Smooth muscle cell (in vitro differentiated cells): Measurements from ENCODE around the gene UBP1. TPM values are rescaled to one million over a fixed set of nuclear protein-coding genes. Genes with fewer than 3 reads are reported as not detected.

Experiments used
- DNase-seq: peaks from one replicate; lab custom pipeline; 2025; ENCODE audit not compliant: unreplicated experiment; lab: John Stamatoyannopoulos, UW
- H2AFZ ChIP-seq: fragments of 200-600 bp; sonication (generic); 2 replicates; pipeline ENCODE4 v1.6.0; 2016; ENCODE audit warnings: antibody characterized with exemption, low read depth, mild to moderate bottlenecking
- H3F3A ChIP-seq: fragments of 200-600 bp; sonication (generic); 2 replicates; pipeline ENCODE4 v1.6.0; 2017; ENCODE audit warnings: antibody characterized with exemption, low read depth
- H3K27ac ChIP-seq: fragments of 200-600 bp; sonication (generic); 2 replicates; pipeline ENCODE4 v1.5.1; 2016; ENCODE audit warnings: low read depth, mild to moderate bottlenecking
- H3K27me3 ChIP-seq: fragments of 200-600 bp; sonication (generic); 2 replicates; pipeline ENCODE4 v1.6.1; 2016; ENCODE audit warnings: low read depth, mild to moderate bottlenecking
- H3K36me3 ChIP-seq: fragments of 200-600 bp; sonication (generic); 2 replicates; pipeline ENCODE4 v1.5.1; 2016; ENCODE audit warnings: low read depth
- H3K4me1 ChIP-seq: fragments of 200-600 bp; sonication (generic); 2 replicates; pipeline ENCODE4 v1.5.1; 2016; ENCODE audit warnings: low read depth
- H3K4me2 ChIP-seq: fragments of 200-600 bp; sonication (generic); 2 replicates; pipeline ENCODE4 v1.6.0; 2016; ENCODE audit warnings: mild to moderate bottlenecking
- H3K4me3 ChIP-seq: fragments of 200-600 bp; sonication (generic); 2 replicates; pipeline ENCODE4 v1.5.1; 2016; ENCODE audit warnings: mild to moderate bottlenecking
- H3K79me2 ChIP-seq: fragments of 200-600 bp; sonication (generic); 2 replicates; pipeline ENCODE4 v1.6.0; 2016; ENCODE audit warnings: low read depth, mild to moderate bottlenecking
- H3K9ac ChIP-seq: fragments of 200-600 bp; sonication (generic); 2 replicates; pipeline ENCODE4 v1.6.0; 2016; ENCODE audit warnings: low read depth
- H3K9me3 ChIP-seq: fragments of 200-600 bp; sonication (generic); replicated peaks from 2 replicates; pipeline ENCODE4 v1.5.1; 2016; ENCODE audit warnings: low read depth
- H4K20me1 ChIP-seq: fragments of 200-600 bp; sonication (generic); 2 replicates; pipeline ENCODE4 v1.6.0; 2016; ENCODE audit warnings: low read depth
- CTCF ChIP-seq: fragments of 200-600 bp; sonication (generic); IDR thresholded peaks from 2 replicates; pipeline ENCODE4 v1.5.1; 2017; ENCODE audit warnings: borderline replicate concordance, mild to moderate bottlenecking, antibody characterized with exemption; ENCODE audit not compliant: insufficient read depth, poor library complexity, severe bottlenecking
- WGBS: methylation state at CpG from one replicate; pipeline ENCODE4 v1.1.7; 2016; ENCODE audit warnings: low lambda C conversion rate; 5-methylcytosine and 5-hydroxymethylcytosine counted together
- polyA plus RNA-seq: library from polyadenylated mRNA; unstranded; fragments of >200 nt; fragmentation: Nextera tagmentation; extraction: Ambion mirVana; gene quantifications from 2 replicates; pipeline ENCODE4 v1.2.1, GENCODE V29; 2016
- total RNA-seq: library from RNA; depleted of rRNA; stranded (reverse); fragments of >200 nt; gene quantifications from 2 replicates; pipeline ENCODE4 v1.2.3, GENCODE V29; 2014

UBP1 gene
- total and polyA plus RNA-seq, 2 experiments from 2014 or later = 18.4 to 50.9 TPM

- WGBS = 80% methylated on average over 7 of the region's 7 CpGs
- DNase-seq = no peak
- H3K4me1 ChIP-seq = peaks cover 22% of the 10 kb centered on the region
- H3K79me2 ChIP-seq = peaks cover 100% of the 10 kb centered on the region
- no peaks in the 10 kb centered on the region for H3K9me3 ChIP-seq
- H3K4me2 ChIP-seq = no peak overlapping the region
- no peak for TF ChIP-seq CTCF
- H3F3A ChIP-seq = no peaks in the 10 kb centered on the region
- H3K4me3 ChIP-seq = no peak overlapping the region
- peaks cover 99% of the 10 kb centered on the region for H4K20me1 ChIP-seq
- no peak overlapping the region for H3K9ac ChIP-seq
- H3K36me3 ChIP-seq = peaks cover 3% of the 10 kb centered on the region
- H2AFZ ChIP-seq = no peak overlapping the region
- H3K27ac ChIP-seq = no peak overlapping the region
- H3K27me3 ChIP-seq = no peaks in the 10 kb centered on the region
Measured at GRCh38 chr3:33428734-33429133, 11.5 kb downstream of the UBP1 start.

GRCh38 chr3:33426630-33427317 lies 13.4 kb downstream of the UBP1 start:
- Histone ChIP-seq H4K20me1 (peaks cover 97% of the 10 kb centered on the region), H2AFZ (no peak overlapping the region), H3K4me2 (no peak overlapping the region), H3K9ac (no peak overlapping the region), H3K27me3 (no peaks in the 10 kb centered on the region), H3K9me3 (no peaks in the 10 kb centered on the region), H3K79me2 (peaks cover 100% of the 10 kb centered on the region), H3K4me1 (peaks cover 22% of the 10 kb centered on the region), H3K4me3 (no peak overlapping the region), H3K36me3 (peaks cover 10% of the 10 kb centered on the region), H3F3A (no peaks in the 10 kb centered on the region), H3K27ac (peak overlapping the region; percentile 1)
- TF ChIP-seq CTCF = no peak
- DNase-seq = no peak
- 74% methylated on average over 10 of the region's 10 CpGs for WGBS

- Histone ChIP-seq H3K4me2 (no peak overlapping the region), H2AFZ (no peak overlapping the region), H3K36me3 (peaks cover 10% of the 10 kb centered on the region), H3K4me3 (no peak overlapping the region), H3K9ac (no peak overlapping the region), H3K4me1 (peaks cover 22% of the 10 kb centered on the region), H3K27me3 (no peaks in the 10 kb centered on the region), H4K20me1 (peaks cover 90% of the 10 kb centered on the region), H3K79me2 (peaks cover 97% of the 10 kb centered on the region), H3K27ac (no peak overlapping the region), H3K9me3 (no peaks in the 10 kb centered on the region), H3F3A (no peaks in the 10 kb centered on the region)
- DNase-seq = no peak
- no peak for TF ChIP-seq CTCF
- WGBS = 52% methylated on average over 1 of the region's 1 CpG
Measured at GRCh38 chr3:33426068-33426467, 14.1 kb downstream of the UBP1 start.

- 63% methylated on average over 2 of the region's 2 CpGs for WGBS
- no peak for DNase-seq
Measured at GRCh38 chr3:33425453-33425852, 14.8 kb downstream of the UBP1 start.

More at GRCh38 chr3:33425453-33425852, 14.8 kb downstream of the UBP1 start:
- Histone ChIP-seq H3K4me2 (no peak overlapping the region), H3K36me3 (peaks cover 15% of the 10 kb centered on the region), H3K27me3 (no peaks in the 10 kb centered on the region), H4K20me1 (peaks cover 84% of the 10 kb centered on the region), H3K27ac (peak overlapping the region; percentile 17), H3K9me3 (no peaks in the 10 kb centered on the region), H3K79me2 (peaks cover 96% of the 10 kb centered on the region), H3K4me3 (no peak overlapping the region), H3F3A (no peaks in the 10 kb centered on the region), H2AFZ (no peak overlapping the region), H3K9ac (no peak overlapping the region), H3K4me1 (peaks cover 16% of the 10 kb centered on the region)
- no peak for TF ChIP-seq CTCF
